OCI-LY3 (cell line): ENCODE results near the gene LMO3.

ENCODE experiments used
- H2AFZ ChIP-seq: fragments of 200-600, 300-600 bp; shearing (Covaris generic); 2 replicates; pipeline ENCODE4 v1.6.0; 2014; ENCODE audit warnings: antibody characterized with exemption, low read depth, low read length
- H3K27ac ChIP-seq: fragments of 200-600, 300-600 bp; sonication (generic); 2 replicates; pipeline ENCODE4 v1.5.1; 2014; ENCODE audit warnings: mild to moderate bottlenecking, low read length, moderate library complexity, mixed read lengths
- H3K27me3 ChIP-seq: fragments of 200-600, 300-600 bp; sonication (generic); 2 replicates; pipeline ENCODE4 v1.6.1; 2014; ENCODE audit warnings: low read depth, low read length, mixed read lengths
- H3K36me3 ChIP-seq: fragments of 200-600, 300-600 bp; sonication (generic); replicated peaks from 2 replicates; pipeline ENCODE3; 2014; ENCODE audit warnings: low read depth, low read length, mixed read lengths
- H3K4me1 ChIP-seq: fragments of 300-600, 200-600 bp; sonication (generic); 2 replicates; pipeline ENCODE4 v1.6.1; 2014; ENCODE audit warnings: low read length, mixed read lengths
- H3K4me2 ChIP-seq: fragments of 200-600, 300-600 bp; sonication (generic); 2 replicates; pipeline ENCODE4 v1.6.1; 2014; ENCODE audit warnings: low read length, mixed read lengths
- H3K4me3 ChIP-seq: fragments of 300-600, 200-600 bp; sonication (generic); 2 replicates; pipeline ENCODE4 v1.5.1; 2014; ENCODE audit warnings: antibody characterized with exemption, mild to moderate bottlenecking, low read length, moderate library complexity
- H3K79me2 ChIP-seq: fragments of 300-600, 200-600 bp; shearing (Covaris generic); 2 replicates; pipeline ENCODE4 v1.6.1; 2014; ENCODE audit warnings: mild to moderate bottlenecking, low read length, mixed read lengths
- H3K9ac ChIP-seq: fragments of 300-600, 200-600 bp; shearing (Covaris generic); 2 replicates; pipeline ENCODE4 v1.6.0; 2014; ENCODE audit warnings: mild to moderate bottlenecking, low read length, moderate library complexity
- H3K9me3 ChIP-seq: fragments of 200-600, 300-600 bp; shearing (Covaris generic); 2 replicates; pipeline ENCODE4 v1.6.1; 2014; ENCODE audit warnings: low read length, mixed read lengths; ENCODE audit not compliant: insufficient read depth
- H4K20me1 ChIP-seq: fragments of 200-600, 300-600 bp; sonication (generic); 2 replicates; pipeline ENCODE4 v1.6.1; 2016; ENCODE audit warnings: low read length, mixed read lengths; ENCODE audit not compliant: insufficient read depth
- CTCF ChIP-seq: fragments of 200-600, 300-600 bp; sonication (generic); IDR thresholded peaks from 2 replicates; pipeline ENCODE4 v1.5.1; 2014; ENCODE audit warnings: antibody characterized with exemption, low read length, low read depth
- EZH2phosphoT487 ChIP-seq: fragments of 200-600 bp; shearing (Covaris generic); IDR thresholded peaks from 2 replicates; pipeline ENCODE4 v1.6.1; 2018; ENCODE audit warnings: antibody characterized with exemption, mixed run types, low read depth

Gene LMO3

GRCh38 chr12:16568873-16569272, 37.1 kb downstream of the LMO3 start:
- TF ChIP-seq EZH2phosphoT487 (no peak), CTCF (no peak)
- H2AFZ ChIP-seq = no peak overlapping the region
- no peaks in the 10 kb centered on the region for H3K36me3 ChIP-seq
- no peaks in the 10 kb centered on the region for H3K9me3 ChIP-seq
- peaks cover 3% of the 10 kb centered on the region for H3K4me1 ChIP-seq
- no peak overlapping the region for H3K27ac ChIP-seq
- H3K4me3 ChIP-seq = no peak overlapping the region
- no peak overlapping the region for H3K4me2 ChIP-seq
- H3K79me2 ChIP-seq = no peaks in the 10 kb centered on the region
- no peaks in the 10 kb centered on the region for H4K20me1 ChIP-seq
- H3K27me3 ChIP-seq = no peaks in the 10 kb centered on the region
- H3K9ac ChIP-seq = no peak overlapping the region

GRCh38 chr12:16564675-16565074, 41.3 kb downstream of the LMO3 start:
- Histone ChIP-seq H3K4me3 (no peak overlapping the region), H3K27me3 (no peaks in the 10 kb centered on the region), H4K20me1 (no peaks in the 10 kb centered on the region), H3K36me3 (no peaks in the 10 kb centered on the region), H3K4me1 (peaks cover 8% of the 10 kb centered on the region), H3K79me2 (no peaks in the 10 kb centered on the region), H3K27ac (no peak overlapping the region), H2AFZ (no peak overlapping the region), H3K9me3 (no peaks in the 10 kb centered on the region), H3K4me2 (no peak overlapping the region), H3K9ac (no peak overlapping the region)
- TF ChIP-seq CTCF (no peak), EZH2phosphoT487 (no peak)

GRCh38 chr12:16563504-16563903, 42.5 kb downstream of the LMO3 start:
- Histone ChIP-seq H3K9ac (no peak overlapping the region), H2AFZ (no peak overlapping the region), H3K27ac (no peak overlapping the region)

GRCh38 chr12:16562921-16563320, 43.0 kb downstream of the LMO3 start:
- no peak overlapping the region for H3K4me2 ChIP-seq
- H3K9me3 ChIP-seq = no peaks in the 10 kb centered on the region
- H3K4me3 ChIP-seq = no peak overlapping the region
- no peak overlapping the region for H2AFZ ChIP-seq
- TF ChIP-seq EZH2phosphoT487 (no peak), CTCF (no peak)
- no peak overlapping the region for H3K9ac ChIP-seq
- H3K4me1 ChIP-seq = peaks cover 8% of the 10 kb centered on the region
- no peaks in the 10 kb centered on the region for H3K36me3 ChIP-seq
- no peaks in the 10 kb centered on the region for H4K20me1 ChIP-seq
- H3K27ac ChIP-seq = no peak overlapping the region
- no peaks in the 10 kb centered on the region for H3K27me3 ChIP-seq
- H3K79me2 ChIP-seq = no peaks in the 10 kb centered on the region

More at GRCh38 chr12:16563504-16563903, 42.5 kb downstream of the LMO3 start:
- Histone ChIP-seq H3K27me3 (no peaks in the 10 kb centered on the region), H3K36me3 (no peaks in the 10 kb centered on the region), H3K9me3 (no peaks in the 10 kb centered on the region), H4K20me1 (no peaks in the 10 kb centered on the region), H3K4me3 (no peak overlapping the region), H3K4me2 (no peak overlapping the region), H3K79me2 (no peaks in the 10 kb centered on the region), H3K4me1 (peaks cover 8% of the 10 kb centered on the region)
- no peak for TF ChIP-seq CTCF
- TF ChIP-seq EZH2phosphoT487 = no peak
